A673 (cell line): ENCODE measurements around the gene LMTK3.

ENCODE experiments used
- CTCF ChIP-seq: fragments of 300-800, 200-600 bp; sonication (generic); conservative IDR thresholded peaks from 2 replicates; pipeline ENCODE4 v1.5.1; 2017; ENCODE audit warnings: low read depth, mild to moderate bottlenecking, antibody characterized with exemption, low read length, moderate library complexity, mixed read lengths
- EZH2 ChIP-seq: fragments of 200-600 bp; sonication (generic); IDR thresholded peaks from 2 replicates; pipeline ENCODE4 v1.6.1; 2017; ENCODE audit warnings: borderline replicate concordance, low read depth, mild to moderate bottlenecking, mixed read lengths, antibody characterized with exemption, low read length; ENCODE audit not compliant: poor library complexity, severe bottlenecking

- TF ChIP-seq CTCF (no peak), EZH2 (no peak)
Measured at GRCh38 chr19:48469289-48469881, 42.2 kb downstream of the LMTK3 start, which contains the start of gene CYTH2.
